GM23248 (cell line): ENCODE data around the gene SLC2A6.

ENCODE experiments used
- EZH2 ChIP-seq: fragments of 200-600 bp; sonication (generic); IDR thresholded peaks from 2 replicates; pipeline ENCODE4 v1.6.1; 2018; ENCODE audit warnings: antibody characterized with exemption, mild to moderate bottlenecking; ENCODE audit not compliant: insufficient read depth, poor library complexity, severe bottlenecking
- EZH2phosphoT487 ChIP-seq: fragments of 200-600 bp; sonication (generic); IDR thresholded peaks from 2 replicates; pipeline ENCODE4 v1.6.1; 2018; ENCODE audit warnings: antibody characterized with exemption, moderate library complexity, mild to moderate bottlenecking, low read depth; ENCODE audit not compliant: insufficient read depth

DNA sequence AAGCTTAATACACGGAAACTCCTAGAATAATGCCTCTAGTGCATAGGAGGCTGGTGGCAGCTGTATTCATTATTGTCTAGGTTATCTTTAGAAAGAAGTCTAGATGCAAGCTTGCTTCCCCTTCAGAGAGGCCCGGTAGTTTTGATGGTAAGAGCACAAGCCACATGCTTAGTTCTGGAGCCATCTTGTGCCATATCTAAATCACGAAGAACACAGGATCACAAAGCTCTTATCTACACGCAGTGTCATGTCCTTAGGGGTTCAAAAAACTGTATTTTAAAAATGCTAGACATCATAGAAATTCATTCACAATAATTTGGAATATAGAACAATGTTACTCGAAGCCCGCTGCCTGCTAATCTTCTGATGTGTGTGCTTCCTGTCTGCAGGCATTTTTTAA, 12.9 kb downstream of the SLC2A6 start:
- TF ChIP-seq EZH2 = no peak
- TF ChIP-seq EZH2phosphoT487 = no peak
